Uterus (tissue), 2 donors: ENCODE measurements around the gene FLT1.

Experiments used
- CTCF ChIP-seq, 4 experiments: fragments of 200-600 bp in 2 of 4; fragments of 450-650 bp in 2 of 4; sonication (generic) in 2 of 4; IDR thresholded peaks; one replicate each; pipeline ENCODE4 v1.5.1; 2016 to 2019; ENCODE audit warnings: antibody characterized with exemption in 4 of 4, mild to moderate bottlenecking in 2 of 4, moderate library complexity in 1 of 4
- POLR2A ChIP-seq, 2 donors: fragments of 450-650 bp; IDR thresholded peaks; one replicate each; pipeline ENCODE4 v1.6.1; 2016; ENCODE audit warnings: antibody characterized with exemption in 2 of 2, mild to moderate bottlenecking in 1 of 2, moderate library complexity in 1 of 2

DNA sequence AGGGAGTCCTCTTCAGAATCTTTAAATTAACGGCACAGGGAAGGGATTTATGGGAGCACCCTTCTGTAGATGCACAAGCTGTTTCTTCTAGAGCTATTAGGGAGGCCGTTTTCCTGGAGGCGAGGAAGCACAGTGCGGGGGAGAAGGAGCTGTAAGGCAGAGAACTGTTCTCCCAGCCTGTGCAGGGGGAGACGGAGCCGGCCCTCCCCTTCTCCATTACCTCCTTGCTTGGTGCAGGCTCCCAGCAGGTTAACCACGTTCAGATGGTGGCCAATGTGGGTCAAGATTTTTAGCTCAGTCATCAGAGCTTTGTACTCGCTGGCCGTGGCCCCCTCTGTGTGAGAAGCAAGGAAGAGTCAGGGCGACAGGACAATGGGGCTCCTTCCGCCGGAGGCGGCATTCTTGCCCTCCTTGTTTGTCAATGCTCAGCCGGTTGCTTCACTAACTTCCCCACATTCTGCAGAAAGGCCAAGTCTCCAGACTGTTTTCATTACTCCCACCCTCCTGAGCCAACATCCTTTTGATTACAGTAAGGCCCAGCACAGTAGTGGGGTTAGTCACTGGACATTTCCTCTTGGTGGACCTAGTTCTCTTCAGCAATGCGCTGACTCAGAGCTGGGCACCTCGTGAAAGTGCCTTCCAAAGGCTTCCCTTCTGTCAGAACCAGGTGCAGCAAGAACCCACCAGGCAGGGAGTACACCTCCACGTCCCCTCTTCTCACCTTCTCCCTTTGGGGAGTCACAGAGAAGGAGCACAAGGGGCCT is 165.4 kb downstream of the FLT1 start:
- TF ChIP-seq CTCF (IDR thresholded peaks at IDR 0.05) (no peak), POLR2A (IDR thresholded peaks at IDR 0.05) (no peak)
